Measurements from ENCODE around the gene CTNNA1. TPM values are rescaled to one million over a fixed set of nuclear protein-coding genes. Genes with fewer than 3 reads are reported as not detected.

Gene CTNNA1
- total and polyA plus RNA-seq, 12 donors, result 111 to 521 (median 347) TPM

GRCh38 chr5:138926257-138926656 lies 173.0 kb downstream of the CTNNA1 start:
- Histone ChIP-seq H3K27ac (no peak overlapping the region), H3K9me3 (replicated peaks in 1 of 3) (no peaks in the 10 kb centered on the region), H3K4me3 (no peak overlapping the region), H3K27me3 (no peaks in the 10 kb centered on the region), H3K36me3 (replicated peaks in 1 of 2) (peaks cover 0 to 55% of the 10 kb centered on the region in 2 donors), H3K4me1 (replicated peaks in 1 of 2) (peaks cover 11 to 14% of the 10 kb centered on the region in 2 donors)
- intact Hi-C loops (cut with DNase I), result loop anchor here in 1 of 2 donors (10.0 kb wide), 1 partner anchor 281 kb away; no protein-coding TSS in a partner anchor
- DNase-seq, result no peak
- no peak for TF ChIP-seq CTCF (IDR thresholded peaks at IDR 0.05)
- TF ChIP-seq POLR2A (IDR thresholded peaks at IDR 0.05), result no peak
- WGBS, 4 donors, result 94 to 97% (median 96%) methylated on average over 9 to 11 of the region's 11 CpGs

- peak overlapping the region in 1 of 5 donors; percentile 72 for H3K27ac ChIP-seq
- no peaks in the 10 kb centered on the region for H3K9me3 ChIP-seq (replicated peaks in 1 of 3)
- TF ChIP-seq CTCF (IDR thresholded peaks at IDR 0.05), result no peak
- TF ChIP-seq POLR2A (IDR thresholded peaks at IDR 0.05), result no peak
- peaks cover 0 to 62% of the 10 kb centered on the region in 2 donors for H3K36me3 ChIP-seq (replicated peaks in 1 of 2)
- 90 to 93% (median 91%) methylated on average over 16 of the region's 16 CpGs for WGBS, 4 donors
- no peak overlapping the region for H3K4me3 ChIP-seq
- peaks cover 11 to 14% of the 10 kb centered on the region in 2 donors for H3K4me1 ChIP-seq (replicated peaks in 1 of 2)
- peak in 1 of 7 donors; percentile 11 for DNase-seq
- intact Hi-C loops (cut with DNase I), result loop anchor here in 1 of 2 donors (10.0 kb wide), 1 partner anchor 282 kb away; no protein-coding TSS in a partner anchor
- no peaks in the 10 kb centered on the region for H3K27me3 ChIP-seq
Observed at GRCh38 chr5:138926688-138927448, 173.6 kb downstream of the CTNNA1 start.

DNA sequence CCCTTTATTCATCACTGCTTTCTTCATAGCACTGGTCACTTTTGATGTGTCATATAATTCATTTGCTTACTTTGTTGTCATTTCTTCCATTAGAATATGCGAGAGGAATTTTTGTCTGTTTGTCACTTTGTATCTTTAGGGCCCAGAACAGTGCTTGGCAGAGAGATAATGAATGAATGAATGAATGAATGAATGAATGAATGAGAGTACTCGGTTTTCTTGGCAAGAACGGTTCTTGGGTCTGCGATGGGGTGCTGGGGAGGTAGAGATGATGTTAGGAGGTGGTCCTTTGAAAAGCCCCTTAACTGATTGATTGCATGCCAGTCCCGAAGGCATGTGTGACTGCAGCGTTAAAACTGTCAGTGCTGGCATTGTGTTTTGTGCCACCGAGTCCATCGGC lies 174.3 kb downstream of the CTNNA1 start:
- no peaks in the 10 kb centered on the region for H3K27me3 ChIP-seq
- 69 to 83% (median 72%) methylated on average over 8 of the region's 8 CpGs for WGBS, 4 donors
- no peaks in the 10 kb centered on the region for H3K9me3 ChIP-seq (replicated peaks in 1 of 3)
- no peak for DNase-seq
- H3K4me1 ChIP-seq (replicated peaks in 1 of 2), result peaks cover 11 to 14% of the 10 kb centered on the region in 2 donors
- no peak for TF ChIP-seq CTCF (IDR thresholded peaks at IDR 0.05)
- TF ChIP-seq POLR2A (IDR thresholded peaks at IDR 0.05), result no peak
- no peak overlapping the region for H3K4me3 ChIP-seq
- peak overlapping the region in 3 of 5 donors; percentile 10 to 72 (median 66) for H3K27ac ChIP-seq
- intact Hi-C loops (cut with DNase I), result loop anchor here in 1 of 2 donors (10.0 kb wide), 1 partner anchor 283 kb away; no protein-coding TSS in a partner anchor
- peaks cover 0 to 68% of the 10 kb centered on the region in 2 donors for H3K36me3 ChIP-seq (replicated peaks in 1 of 2)

DNA sequence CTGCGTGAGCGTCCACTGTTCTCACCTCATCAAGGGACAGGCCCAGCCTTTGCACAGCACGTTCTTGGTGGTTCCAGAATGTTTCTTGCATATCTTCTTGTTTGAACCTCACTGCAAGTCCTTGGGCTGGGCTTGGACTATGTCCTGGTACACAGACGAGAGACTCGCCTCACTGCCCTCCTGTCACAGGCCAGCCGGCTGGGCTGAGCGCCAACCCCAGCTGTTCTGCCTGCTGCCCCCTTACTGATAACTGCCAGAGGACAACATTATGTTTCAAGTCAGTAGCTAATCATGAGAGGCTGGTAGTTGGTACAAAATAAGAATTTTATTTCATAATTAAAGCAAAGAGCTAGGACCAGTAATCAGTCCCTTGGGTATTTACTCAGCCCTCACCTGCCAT lies 174.8 kb downstream of the CTNNA1 start:
- WGBS, 4 donors, result 36 to 44% (median 41%) methylated on average over 7 of the region's 7 CpGs
- peaks cover 11 to 14% of the 10 kb centered on the region in 2 donors for H3K4me1 ChIP-seq (replicated peaks in 1 of 2)
- no peak overlapping the region for H3K4me3 ChIP-seq
- peak overlapping the region in 4 of 5 donors; percentile 8 to 72 (median 38) for H3K27ac ChIP-seq
- DNase-seq, result peak; percentile 79 to 95 (median 89)
- H3K27me3 ChIP-seq, result no peaks in the 10 kb centered on the region
- intact Hi-C loops (cut with DNase I), result loop anchor here in 1 of 2 donors (10.0 kb wide), 1 partner anchor 283 kb away; no protein-coding TSS in a partner anchor
- H3K36me3 ChIP-seq (replicated peaks in 1 of 2), result peaks cover 0 to 73% of the 10 kb centered on the region in 2 donors
- no peaks in the 10 kb centered on the region for H3K9me3 ChIP-seq (replicated peaks in 1 of 3)
- TF ChIP-seq CTCF (IDR thresholded peaks at IDR 0.05) (no peak), POLR2A (IDR thresholded peaks at IDR 0.05) (no peak)

Measured in adrenal gland (tissue), 12 donors.